ENCODE measurements around the gene PTK6.
"Not testable (repeated sequence)": the region's sequence is repeated elsewhere in the genome, so short reads cannot be mapped to it uniquely, and the experiment has no call there.

The PTK6 gene

GRCh38 chr20:63568986-63569949, 32.1 kb upstream of the PTK6 start:
- DNase-seq = no peak

- no peak for DNase-seq
Observed at GRCh38 chr20:63568170-63568981, 31.2 kb upstream of the PTK6 start.

GRCh38 chr20:63567386-63568169, 30.4 kb upstream of the PTK6 start:
- DNase-seq = peak; percentile 26 to 52

GRCh38 chr20:63567136-63567385, 29.9 kb upstream of the PTK6 start:
- no peak for DNase-seq

GRCh38 chr20:63566395-63567135, 29.4 kb upstream of the PTK6 start:
- no peak for DNase-seq

- no peak for DNase-seq
Observed at GRCh38 chr20:63565699-63566335, 28.6 kb upstream of the PTK6 start.

GRCh38 chr20:63565021-63565698, 28.0 kb upstream of the PTK6 start:
- no peak for DNase-seq

GRCh38 chr20:63564036-63564810, 27.0 kb upstream of the PTK6 start:
- no peak for DNase-seq

- no peak for DNase-seq
Observed at GRCh38 chr20:63563225-63563935, 26.2 kb upstream of the PTK6 start.

GRCh38 chr20:63562461-63563224, 25.5 kb upstream of the PTK6 start:
- DNase-seq = no peak

GRCh38 chr20:63561624-63562396, 24.6 kb upstream of the PTK6 start:
- DNase-seq = no peak

GRCh38 chr20:63560856-63561609, 23.9 kb upstream of the PTK6 start:
- no peak for DNase-seq

GRCh38 chr20:63560333-63560805, 23.2 kb upstream of the PTK6 start:
- no peak for DNase-seq

- not testable (repeated sequence) for DNase-seq
Observed at GRCh38 chr20:63559485-63560332, 22.5 kb upstream of the PTK6 start.

- DNase-seq = no peak
Observed at GRCh38 chr20:63558804-63559484, 21.8 kb upstream of the PTK6 start.

- DNase-seq = no peak
Observed at GRCh38 chr20:63557481-63557891, 20.3 kb upstream of the PTK6 start.

Measured in activated CD4-positive, alpha-beta T cell treated with anti-CD3 and anti-CD28 coated beads for 4 hours (primary cell).